ENCODE measurements around the gene ARFRP1. TPM values are rescaled to one million over a fixed set of nuclear protein-coding genes. Genes with fewer than 3 reads are reported as not detected.

ARFRP1 gene
- total and polyA plus RNA-seq, 2 of the 13 experiments (the other 11 are each of a cell fraction or from before 2014, with no cell fraction given): 32.0 to 51.1 TPM

- no peak for TF ChIP-seq MXD3 (CRISPR knock-in tag; IDR thresholded peaks at IDR 0.05)
- no peak for TF ChIP-seq ZNF282 (IDR thresholded peaks at IDR 0.05; ENCODE audit: partially characterized antibody)
- 0 out of 2 replicates have a peak, but pooled peaks have one; percentile 14 for TF ChIP-seq FOXO1 (CRISPR knock-in tag; IDR thresholded peaks at IDR 0.05)
- 0 out of 2 replicates have a peak, but pooled peaks have one; percentile 45 for TF ChIP-seq ZNF766 (CRISPR knock-in tag; IDR thresholded peaks at IDR 0.05; ENCODE audit: borderline replicate concordance)
- no peak for TF ChIP-seq CSRNP1 (CRISPR knock-in tag; IDR thresholded peaks at IDR 0.05)
- TF ChIP-seq ARID3A (IDR thresholded peaks at IDR 0.05; ENCODE audit: low read depth, low read length): no peak
- TF ChIP-seq ZNF710 (CRISPR knock-in tag; IDR thresholded peaks at IDR 0.05; ENCODE audit: borderline replicate concordance): 0 out of 2 replicates have a peak, but pooled peaks have one; percentile 2
- 0 out of 2 replicates have a peak, but pooled peaks have one; percentile 33 for TF ChIP-seq ZNF512 (CRISPR knock-in tag; IDR thresholded peaks at IDR 0.05)
- peak; percentile 51; the same call in 1 of the 2 replicates for TF ChIP-seq PPARG (CRISPR knock-in tag; conservative IDR thresholded peaks at IDR 0.05)
- peak; percentile 34 for TF ChIP-seq HNRNPLL (IDR thresholded peaks at IDR 0.05; ENCODE audit: low read depth, low read length, poor library complexity, severe bottlenecking)
- TF ChIP-seq ZNF616 (CRISPR knock-in tag; IDR thresholded peaks at IDR 0.05; ENCODE audit: low read depth): 0 out of 2 replicates have a peak, but pooled peaks have one; percentile 60
- 0 out of 2 replicates have a peak, but pooled peaks have one; percentile 56 for TF ChIP-seq ZNF550 (CRISPR knock-in tag; IDR thresholded peaks at IDR 0.05; ENCODE audit: borderline replicate concordance)
- TF ChIP-seq ZNF180 (CRISPR knock-in tag; IDR thresholded peaks at IDR 0.05; ENCODE audit: borderline replicate concordance, low read depth): no peak
- TF ChIP-seq HMG20B (CRISPR knock-in tag; conservative IDR thresholded peaks at IDR 0.05): 0 out of 2 replicates have a peak, but pooled peaks have one; percentile 27
- 0 out of 2 replicates have a peak, but pooled peaks have one; percentile 77 for TF ChIP-seq ZBTB46 (CRISPR knock-in tag; IDR thresholded peaks at IDR 0.05; ENCODE audit: borderline replicate concordance)
- no peak for TF ChIP-seq ZNF546 (CRISPR knock-in tag; conservative IDR thresholded peaks at IDR 0.05)
- peak; percentile 33; the same call in 1 of the 2 replicates for TF ChIP-seq CHCHD3 (CRISPR knock-in tag; IDR thresholded peaks at IDR 0.05)
Measured at GRCh38 chr20:63708301-63709148, 749 bp upstream of the ARFRP1 start (continued).
